Karpas-422 (cell line): ENCODE measurements around the gene ADCY6. TPM values are rescaled to one million over a fixed set of nuclear protein-coding genes. Genes with fewer than 3 reads are reported as not detected.

Experiments used
- DNase-seq: peaks from one replicate; pipeline ENCODE4 v3.0.0-alpha.2; 2015
- H2AFZ ChIP-seq: fragments of 200-600 bp; sonication (generic); 2 replicates; pipeline ENCODE4 v1.6.1; 2014; ENCODE audit warnings: antibody characterized with exemption, low read length, mixed read lengths
- H3K27ac ChIP-seq: fragments of 200-600 bp; sonication (generic); 2 replicates; pipeline ENCODE4 v1.5.1; 2014; ENCODE audit warnings: mild to moderate bottlenecking, low read length, moderate library complexity
- H3K27me3 ChIP-seq: fragments of 200-600 bp; sonication (generic); 2 replicates; pipeline ENCODE4 v1.6.1; 2014; ENCODE audit warnings: low read length, mixed read lengths
- H3K36me3 ChIP-seq: fragments of 200-600 bp; sonication (generic); 2 replicates; pipeline ENCODE4 v1.6.1; 2014; ENCODE audit warnings: low read length, mixed read lengths; ENCODE audit not compliant: insufficient read depth
- H3K4me1 ChIP-seq: fragments of 200-600 bp; sonication (generic); 2 replicates; pipeline ENCODE4 v1.6.1; 2014; ENCODE audit warnings: mild to moderate bottlenecking, low read length, mixed read lengths
- H3K4me2 ChIP-seq: fragments of 200-600 bp; sonication (generic); 2 replicates; pipeline ENCODE4 v1.6.1; 2014; ENCODE audit warnings: low read length, low read depth, mild to moderate bottlenecking; ENCODE audit not compliant: poor library complexity, severe bottlenecking
- H3K4me3 ChIP-seq: fragments of 200-600 bp; sonication (generic); 2 replicates; pipeline ENCODE4 v1.5.1; 2014; ENCODE audit warnings: mild to moderate bottlenecking, antibody characterized with exemption, low read length, mixed read lengths
- H3K79me2 ChIP-seq: fragments of 200-600 bp; sonication (generic); 2 replicates; pipeline ENCODE4 v1.6.1; 2014; ENCODE audit warnings: mild to moderate bottlenecking, low read length, mixed read lengths
- H3K9ac ChIP-seq: fragments of 200-600 bp; sonication (generic); 2 replicates; pipeline ENCODE4 v1.6.0; 2014; ENCODE audit warnings: low read length
- H3K9me2 ChIP-seq: fragments of 200-600 bp; sonication (generic), shearing (Covaris generic); replicated peaks from 2 replicates; pipeline ENCODE4 v1.6.0; 2014; ENCODE audit warnings: mild to moderate bottlenecking, low read length, moderate library complexity; ENCODE audit not compliant: insufficient read depth
- H3K9me3 ChIP-seq: fragments of 300-700, 200-600 bp; sonication (generic); 2 replicates; pipeline ENCODE4 v1.6.1; 2014; ENCODE audit warnings: low read length, mixed read lengths
- H4K20me1 ChIP-seq: fragments of 200-600 bp; sonication (generic); 2 replicates; pipeline ENCODE4 v1.6.1; 2014; ENCODE audit warnings: mild to moderate bottlenecking, antibody characterized with exemption, low read length, low read depth; ENCODE audit not compliant: insufficient read depth
- total RNA-seq: library from RNA; depleted of rRNA; stranded (reverse); fragments of >200 nt; shearing (Covaris generic); gene quantifications from 2 replicates; pipeline ENCODE4 v1.2.3, GENCODE V29; 2014; ENCODE audit warnings: low replicate concordance

ADCY6 gene
- total RNA-seq, 1 experiment from 2014 or later = not detected

DNA sequence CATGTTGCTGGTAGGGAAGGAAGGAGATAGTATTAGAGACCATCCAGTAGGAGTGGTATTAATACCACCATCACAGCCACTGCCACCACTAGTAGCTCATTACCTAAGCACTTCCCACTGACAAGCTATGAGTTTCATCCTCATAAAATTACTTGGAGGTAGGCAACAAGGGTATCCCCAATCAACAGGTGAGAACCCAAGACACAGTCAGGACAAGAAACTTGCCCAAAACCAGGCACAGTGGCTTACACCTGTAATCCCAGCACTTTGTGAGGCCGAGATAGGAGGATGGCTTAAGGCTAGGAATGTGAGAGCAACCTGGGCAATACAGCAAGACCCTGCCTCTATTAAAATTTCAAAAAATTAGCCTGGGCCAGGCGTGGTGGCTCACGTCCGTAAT is 5.5 kb downstream of the ADCY6 start:
- H3K9me3 ChIP-seq = no peaks in the 10 kb centered on the region
- no peaks in the 10 kb centered on the region for H3K9me2 ChIP-seq
- no peak overlapping the region for H3K9ac ChIP-seq
- no peak overlapping the region for H2AFZ ChIP-seq
- H3K4me3 ChIP-seq = no peak overlapping the region
- no peaks in the 10 kb centered on the region for H3K27me3 ChIP-seq
- H4K20me1 ChIP-seq = no peaks in the 10 kb centered on the region
- no peak for DNase-seq
- no peak overlapping the region for H3K27ac ChIP-seq
- H3K36me3 ChIP-seq = no peaks in the 10 kb centered on the region
- H3K4me1 ChIP-seq = no peaks in the 10 kb centered on the region
- no peak overlapping the region for H3K4me2 ChIP-seq
- no peaks in the 10 kb centered on the region for H3K79me2 ChIP-seq

DNA sequence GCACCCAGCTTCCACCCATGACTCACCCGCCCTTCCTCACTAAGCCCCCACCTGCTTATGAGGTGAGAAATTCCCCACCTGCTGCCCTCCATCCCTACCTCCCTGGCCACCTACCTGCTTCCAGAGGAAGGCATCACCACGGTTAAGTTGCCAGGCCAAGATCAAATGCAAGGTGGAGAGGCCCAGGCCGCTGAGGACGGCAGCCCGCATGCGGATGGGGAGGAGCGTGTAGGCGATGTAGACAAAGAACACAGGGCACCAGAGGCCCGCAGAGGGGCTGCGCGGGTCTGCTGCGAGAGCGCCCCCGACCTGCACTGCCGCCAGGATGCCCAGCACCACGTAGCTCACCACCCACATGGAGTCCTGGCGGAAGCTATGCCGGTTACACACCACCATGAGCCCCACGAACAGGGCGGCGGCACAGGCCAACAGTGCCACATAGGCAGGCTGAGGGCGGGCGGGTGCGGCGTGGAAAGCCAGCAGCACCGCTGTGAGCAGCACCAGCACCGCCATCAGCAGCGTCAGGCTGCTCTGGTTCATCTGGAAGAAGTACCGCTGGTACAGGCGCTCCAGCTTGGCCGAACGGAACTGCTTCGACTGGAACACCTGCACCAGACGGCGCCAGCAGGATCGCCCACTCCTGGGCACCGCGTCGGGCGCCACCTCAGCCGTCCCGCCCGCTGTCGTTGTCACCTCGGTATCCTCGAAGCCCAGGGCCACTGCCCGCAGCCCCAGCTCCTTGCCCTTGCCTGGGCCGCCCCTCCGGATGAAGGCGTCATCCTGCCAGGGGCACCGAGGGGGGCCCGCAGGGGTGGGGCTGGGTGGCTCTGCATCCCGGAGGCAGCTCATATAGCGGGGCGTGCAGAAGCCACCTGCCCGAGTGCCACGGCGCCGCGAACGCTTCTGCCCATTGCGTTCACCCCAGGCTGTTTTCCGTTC is 6.2 kb downstream of the ADCY6 start:
- Histone ChIP-seq H3K27ac (no peak overlapping the region), H2AFZ (no peak overlapping the region), H3K4me2 (no peak overlapping the region), H3K27me3 (no peaks in the 10 kb centered on the region), H3K9ac (no peak overlapping the region), H3K79me2 (no peaks in the 10 kb centered on the region), H3K36me3 (no peaks in the 10 kb centered on the region), H4K20me1 (no peaks in the 10 kb centered on the region), H3K4me1 (no peaks in the 10 kb centered on the region), H3K9me3 (no peaks in the 10 kb centered on the region), H3K9me2 (no peaks in the 10 kb centered on the region), H3K4me3 (no peak overlapping the region)
- DNase-seq = no peak

DNA sequence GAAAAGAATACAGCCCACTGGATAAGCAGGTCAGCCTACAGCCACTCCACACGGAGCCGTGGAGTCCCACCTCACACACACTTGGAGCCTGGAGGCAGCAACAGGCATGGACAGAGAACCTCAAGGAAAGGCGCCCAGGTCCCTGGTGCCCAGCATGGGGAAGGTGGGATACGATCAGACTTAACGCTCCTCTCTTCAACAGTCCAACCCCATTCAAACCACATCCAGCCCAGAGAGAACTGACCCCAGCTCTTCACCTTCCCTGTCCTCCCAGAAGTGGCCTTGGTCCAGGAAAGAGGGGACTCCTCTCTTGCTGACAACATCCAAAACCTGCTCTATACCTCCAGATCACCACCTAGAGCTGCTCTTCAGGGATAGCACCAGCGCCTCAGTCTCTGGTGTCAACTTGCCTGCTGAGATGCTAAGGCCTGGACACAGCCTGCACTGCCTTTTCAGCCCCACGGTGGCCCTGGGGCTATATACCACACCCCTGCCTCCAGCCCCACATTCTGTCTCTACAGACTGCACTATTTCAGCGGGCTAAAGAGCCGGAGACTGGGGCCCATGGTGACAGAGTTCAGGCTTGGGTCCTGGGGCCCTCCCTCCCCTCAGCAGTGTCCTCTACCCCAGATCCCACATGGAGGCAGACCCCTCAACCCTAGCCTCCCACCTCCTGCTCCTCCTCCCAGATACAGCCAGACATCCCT is 7.0 kb downstream of the ADCY6 start:
- H3K27ac ChIP-seq = no peak overlapping the region
- no peaks in the 10 kb centered on the region for H3K9me2 ChIP-seq
- no peaks in the 10 kb centered on the region for H3K79me2 ChIP-seq
- H3K27me3 ChIP-seq = no peaks in the 10 kb centered on the region
- no peak overlapping the region for H3K9ac ChIP-seq
- no peak for DNase-seq
- no peaks in the 10 kb centered on the region for H3K36me3 ChIP-seq
- H3K4me2 ChIP-seq = no peak overlapping the region
- H3K4me3 ChIP-seq = no peak overlapping the region
- no peak overlapping the region for H2AFZ ChIP-seq
- H3K9me3 ChIP-seq = no peaks in the 10 kb centered on the region
- H3K4me1 ChIP-seq = no peaks in the 10 kb centered on the region
- no peaks in the 10 kb centered on the region for H4K20me1 ChIP-seq

DNA sequence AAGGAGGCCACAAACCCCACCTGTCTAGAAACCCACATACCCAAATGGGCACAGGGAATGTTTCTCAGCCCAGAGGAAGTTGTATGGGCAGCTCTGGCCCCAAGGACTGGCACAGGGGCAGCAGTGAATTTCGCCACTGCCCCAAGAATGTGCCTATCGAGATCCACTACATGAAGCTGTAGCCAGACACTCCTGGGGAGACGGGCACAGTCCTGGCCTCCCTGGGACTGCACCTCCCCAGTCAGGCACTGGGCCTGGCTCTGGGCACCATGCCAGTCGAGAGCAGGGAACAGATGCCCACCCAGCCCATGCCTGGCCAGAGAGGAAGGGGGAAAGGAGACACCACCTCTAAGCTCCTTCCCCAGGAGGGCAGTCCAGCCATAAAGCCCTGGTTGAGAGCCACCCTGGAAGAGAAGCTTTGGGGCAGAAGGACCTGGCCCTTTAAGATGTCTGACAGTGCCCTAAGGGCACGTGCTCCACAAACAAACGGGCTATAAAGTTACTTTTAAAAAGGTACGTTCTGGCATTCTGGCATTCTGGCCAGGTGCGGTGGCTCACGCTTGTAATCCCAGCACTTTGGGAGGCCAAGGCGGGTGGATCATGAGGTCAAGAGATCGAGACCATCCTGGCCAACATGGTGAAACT is 8.4 kb downstream of the ADCY6 start:
- no peaks in the 10 kb centered on the region for H3K4me1 ChIP-seq
- H3K9me2 ChIP-seq = no peaks in the 10 kb centered on the region
- no peak overlapping the region for H3K4me3 ChIP-seq
- no peaks in the 10 kb centered on the region for H4K20me1 ChIP-seq
- no peaks in the 10 kb centered on the region for H3K36me3 ChIP-seq
- H3K27me3 ChIP-seq = no peaks in the 10 kb centered on the region
- no peak overlapping the region for H2AFZ ChIP-seq
- no peak overlapping the region for H3K27ac ChIP-seq
- H3K4me2 ChIP-seq = no peak overlapping the region
- no peak overlapping the region for H3K9ac ChIP-seq
- H3K79me2 ChIP-seq = no peaks in the 10 kb centered on the region
- DNase-seq = no peak
- H3K9me3 ChIP-seq = no peaks in the 10 kb centered on the region

DNA sequence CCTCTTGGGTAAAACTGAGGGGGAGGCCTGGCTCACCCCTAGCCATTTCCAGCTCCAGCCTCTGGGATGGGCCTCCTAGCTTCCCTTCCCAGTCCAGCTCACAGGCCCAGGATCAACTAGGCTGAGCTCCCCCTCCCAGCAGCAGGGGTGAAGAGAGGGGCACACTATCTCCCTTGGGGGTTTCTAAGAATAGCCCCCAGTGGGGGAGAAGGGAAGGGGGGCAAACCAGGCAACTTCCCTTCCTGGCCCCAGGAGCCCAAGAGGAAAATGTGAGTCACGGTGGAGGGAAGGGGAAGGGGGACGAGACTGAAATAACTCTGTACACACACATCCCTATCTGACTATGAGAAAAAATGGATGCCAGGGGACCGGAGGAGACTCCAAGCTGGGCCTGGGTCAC is 9.0 kb downstream of the ADCY6 start:
- Histone ChIP-seq H3K4me3 (no peak overlapping the region), H3K27me3 (no peaks in the 10 kb centered on the region), H3K9me3 (no peaks in the 10 kb centered on the region), H2AFZ (no peak overlapping the region), H3K4me2 (no peak overlapping the region), H3K9ac (no peak overlapping the region), H3K27ac (no peak overlapping the region), H3K79me2 (no peaks in the 10 kb centered on the region), H3K9me2 (no peaks in the 10 kb centered on the region), H3K4me1 (no peaks in the 10 kb centered on the region), H4K20me1 (no peaks in the 10 kb centered on the region), H3K36me3 (no peaks in the 10 kb centered on the region)
- no peak for DNase-seq

DNA sequence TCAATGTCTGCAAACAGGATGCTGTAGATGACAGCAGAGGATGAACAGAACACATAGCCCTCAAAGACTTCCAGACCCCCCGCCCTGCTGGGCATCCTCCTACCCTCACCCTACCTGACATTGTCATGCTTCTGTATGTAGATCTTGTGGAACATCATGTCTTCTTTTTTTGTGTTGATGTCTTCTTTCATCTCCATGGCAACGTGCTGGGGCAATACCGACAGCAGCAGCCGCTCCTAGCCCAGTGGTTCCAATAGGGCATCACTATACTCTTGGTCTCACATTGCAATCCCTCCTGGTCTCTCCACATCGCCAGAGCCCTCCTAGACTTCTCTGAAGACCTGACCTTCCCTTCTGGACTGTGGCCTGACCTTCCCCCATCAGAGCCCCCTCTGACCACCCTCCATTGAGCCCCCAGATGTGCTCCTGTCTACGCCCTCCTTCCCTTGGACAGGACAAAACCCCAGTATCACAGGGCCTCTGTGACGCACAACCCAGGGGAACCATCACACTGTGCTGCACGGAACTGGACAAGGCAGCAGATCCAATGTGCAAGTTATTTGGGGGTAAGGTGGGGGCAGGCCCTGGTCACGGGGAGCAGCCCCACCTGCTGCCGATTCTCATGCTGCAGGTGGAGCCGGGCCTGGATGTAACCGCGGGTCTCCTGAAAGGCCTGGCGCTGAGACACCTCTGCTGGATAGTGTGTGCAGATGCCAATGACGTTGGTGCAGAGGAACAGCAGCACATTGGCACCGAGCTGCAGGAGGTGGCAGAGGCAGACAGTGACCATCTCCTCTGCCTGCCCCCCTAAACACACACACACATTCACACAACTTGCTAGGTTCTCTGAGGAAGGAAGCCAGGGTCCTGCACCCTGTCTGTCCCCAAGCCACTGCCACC is 11.1 kb downstream of the ADCY6 start:
- no peak for DNase-seq
- H3K27ac ChIP-seq = no peak overlapping the region
- no peaks in the 10 kb centered on the region for H4K20me1 ChIP-seq
- H3K79me2 ChIP-seq = no peaks in the 10 kb centered on the region
- H3K4me2 ChIP-seq = no peak overlapping the region
- no peaks in the 10 kb centered on the region for H3K9me3 ChIP-seq
- no peaks in the 10 kb centered on the region for H3K9me2 ChIP-seq
- H3K4me3 ChIP-seq = no peak overlapping the region
- no peaks in the 10 kb centered on the region for H3K4me1 ChIP-seq
- no peaks in the 10 kb centered on the region for H3K36me3 ChIP-seq
- H2AFZ ChIP-seq = no peak overlapping the region
- no peak overlapping the region for H3K9ac ChIP-seq
- H3K27me3 ChIP-seq = no peaks in the 10 kb centered on the region

DNA sequence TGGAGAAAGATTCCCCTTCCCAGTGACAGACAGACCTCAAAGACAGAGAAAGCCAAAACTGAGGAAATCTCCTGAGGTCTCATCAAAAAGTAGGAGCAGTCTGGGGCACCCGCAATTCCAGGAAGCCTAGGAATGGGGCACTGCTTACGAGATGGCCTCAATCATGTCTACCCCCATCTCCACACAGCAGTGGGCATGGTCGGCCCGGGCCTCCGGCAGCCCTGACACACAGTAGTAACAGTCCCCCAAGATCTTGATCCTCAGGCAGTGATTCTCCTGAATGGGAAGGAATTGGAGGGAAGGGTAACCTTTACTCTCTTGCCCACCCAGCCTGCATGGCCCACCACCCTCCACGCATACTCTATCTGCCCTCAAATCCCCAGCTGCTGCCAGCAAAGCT is 11.9 kb downstream of the ADCY6 start:
- Histone ChIP-seq H3K9me2 (no peaks in the 10 kb centered on the region), H3K27me3 (no peaks in the 10 kb centered on the region), H3K4me1 (no peaks in the 10 kb centered on the region), H3K4me2 (no peak overlapping the region), H3K9ac (no peak overlapping the region), H3K79me2 (no peaks in the 10 kb centered on the region), H2AFZ (no peak overlapping the region), H3K4me3 (no peak overlapping the region), H3K36me3 (no peaks in the 10 kb centered on the region), H4K20me1 (no peaks in the 10 kb centered on the region), H3K9me3 (no peaks in the 10 kb centered on the region), H3K27ac (no peak overlapping the region)
- no peak for DNase-seq
